Kidney epithelial cell (primary cell): ENCODE measurements around the gene MAD1L1. TPM values are rescaled to one million over a fixed set of nuclear protein-coding genes. Genes with fewer than 3 reads are reported as not detected.

Source experiments
- DNase-seq: peaks from one replicate; pipeline ENCODE4 v3.0.0-alpha.2; 2010; ENCODE audit warnings: low read depth
- H3K27me3 ChIP-seq: 2 replicates; pipeline ENCODE4 v1.6.0; 2011; ENCODE audit warnings: low read length; ENCODE audit not compliant: control insufficient read depth, insufficient read depth
- H3K36me3 ChIP-seq: 2 replicates; pipeline ENCODE4 v1.5.1; 2011; ENCODE audit warnings: low read length; ENCODE audit not compliant: control insufficient read depth, insufficient read depth
- H3K4me3 ChIP-seq: 2 replicates; pipeline ENCODE4 v1.5.1; 2011; ENCODE audit warnings: low read depth, mild to moderate bottlenecking, control low read depth, low read length
- total RNA-seq: library from RNA; depleted of rRNA; stranded (reverse); fragments of >200 nt; gene quantifications from 2 replicates; pipeline ENCODE4 v1.2.3, GENCODE V29; 2015
- TF ChIP-seq, protein P1 (sequence below): IDR thresholded peaks from 2 replicates; pipeline ENCODE4 v1.5.1; 2011; ENCODE audit warnings: mild to moderate bottlenecking, moderate library complexity, low read length, control low read depth, inconsistent platforms; ENCODE audit not compliant: insufficient read depth, poor library complexity, severe bottlenecking

Gene MAD1L1
- total RNA-seq, 1 donor from 2014 or later, result 61.2 TPM

- Histone ChIP-seq H3K4me3 (no peak overlapping the region), H3K36me3 (no peaks in the 10 kb centered on the region), H3K27me3 (no peaks in the 10 kb centered on the region)
- no peak for DNase-seq
- TF ChIP-seq, protein P1, sequence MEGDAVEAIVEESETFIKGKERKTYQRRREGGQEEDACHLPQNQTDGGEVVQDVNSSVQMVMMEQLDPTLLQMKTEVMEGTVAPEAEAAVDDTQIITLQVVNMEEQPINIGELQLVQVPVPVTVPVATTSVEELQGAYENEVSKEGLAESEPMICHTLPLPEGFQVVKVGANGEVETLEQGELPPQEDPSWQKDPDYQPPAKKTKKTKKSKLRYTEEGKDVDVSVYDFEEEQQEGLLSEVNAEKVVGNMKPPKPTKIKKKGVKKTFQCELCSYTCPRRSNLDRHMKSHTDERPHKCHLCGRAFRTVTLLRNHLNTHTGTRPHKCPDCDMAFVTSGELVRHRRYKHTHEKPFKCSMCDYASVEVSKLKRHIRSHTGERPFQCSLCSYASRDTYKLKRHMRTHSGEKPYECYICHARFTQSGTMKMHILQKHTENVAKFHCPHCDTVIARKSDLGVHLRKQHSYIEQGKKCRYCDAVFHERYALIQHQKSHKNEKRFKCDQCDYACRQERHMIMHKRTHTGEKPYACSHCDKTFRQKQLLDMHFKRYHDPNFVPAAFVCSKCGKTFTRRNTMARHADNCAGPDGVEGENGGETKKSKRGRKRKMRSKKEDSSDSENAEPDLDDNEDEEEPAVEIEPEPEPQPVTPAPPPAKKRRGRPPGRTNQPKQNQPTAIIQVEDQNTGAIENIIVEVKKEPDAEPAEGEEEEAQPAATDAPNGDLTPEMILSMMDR, result peak; percentile 91
Observed at GRCh38 chr7:2247141-2247995, 14.6 kb upstream of the MAD1L1 start.

- H3K36me3 ChIP-seq, result no peaks in the 10 kb centered on the region
- DNase-seq, result no peak
- H3K4me3 ChIP-seq, result no peak overlapping the region
- H3K27me3 ChIP-seq, result no peaks in the 10 kb centered on the region
- TF ChIP-seq, protein P1, result no peak
Observed at GRCh38 chr7:2245883-2246675, 13.3 kb upstream of the MAD1L1 start.

GRCh38 chr7:2244404-2244995 is 11.8 kb upstream of the MAD1L1 start:
- Histone ChIP-seq H3K36me3 (no peaks in the 10 kb centered on the region), H3K27me3 (no peaks in the 10 kb centered on the region), H3K4me3 (no peak overlapping the region)
- TF ChIP-seq, protein P1, result no peak
- DNase-seq, result no peak

DNA sequence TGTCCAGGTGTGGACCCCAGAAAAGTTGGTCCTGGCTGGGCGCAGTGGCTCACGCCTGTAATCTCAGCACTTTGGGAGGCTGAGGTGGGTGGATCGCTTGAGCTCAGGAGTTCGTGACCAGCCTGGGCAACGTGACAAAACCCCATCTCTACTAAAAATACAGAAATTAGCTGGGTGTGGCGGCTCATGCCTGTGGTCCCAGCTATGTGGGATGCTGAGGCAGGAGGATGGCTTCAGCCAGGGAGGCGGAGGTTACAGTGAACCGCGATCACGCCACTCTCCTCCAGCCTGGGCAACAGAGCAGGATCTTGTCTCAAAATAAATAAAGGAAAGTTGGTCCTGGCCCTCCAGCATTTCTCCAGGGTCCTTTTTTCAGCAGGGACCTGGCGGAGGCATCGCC is 10.7 kb upstream of the MAD1L1 start:
- H3K4me3 ChIP-seq, result no peak overlapping the region
- no peak for DNase-seq
- H3K27me3 ChIP-seq, result no peaks in the 10 kb centered on the region
- H3K36me3 ChIP-seq, result no peaks in the 10 kb centered on the region
- TF ChIP-seq, protein P1, result no peak

DNA sequence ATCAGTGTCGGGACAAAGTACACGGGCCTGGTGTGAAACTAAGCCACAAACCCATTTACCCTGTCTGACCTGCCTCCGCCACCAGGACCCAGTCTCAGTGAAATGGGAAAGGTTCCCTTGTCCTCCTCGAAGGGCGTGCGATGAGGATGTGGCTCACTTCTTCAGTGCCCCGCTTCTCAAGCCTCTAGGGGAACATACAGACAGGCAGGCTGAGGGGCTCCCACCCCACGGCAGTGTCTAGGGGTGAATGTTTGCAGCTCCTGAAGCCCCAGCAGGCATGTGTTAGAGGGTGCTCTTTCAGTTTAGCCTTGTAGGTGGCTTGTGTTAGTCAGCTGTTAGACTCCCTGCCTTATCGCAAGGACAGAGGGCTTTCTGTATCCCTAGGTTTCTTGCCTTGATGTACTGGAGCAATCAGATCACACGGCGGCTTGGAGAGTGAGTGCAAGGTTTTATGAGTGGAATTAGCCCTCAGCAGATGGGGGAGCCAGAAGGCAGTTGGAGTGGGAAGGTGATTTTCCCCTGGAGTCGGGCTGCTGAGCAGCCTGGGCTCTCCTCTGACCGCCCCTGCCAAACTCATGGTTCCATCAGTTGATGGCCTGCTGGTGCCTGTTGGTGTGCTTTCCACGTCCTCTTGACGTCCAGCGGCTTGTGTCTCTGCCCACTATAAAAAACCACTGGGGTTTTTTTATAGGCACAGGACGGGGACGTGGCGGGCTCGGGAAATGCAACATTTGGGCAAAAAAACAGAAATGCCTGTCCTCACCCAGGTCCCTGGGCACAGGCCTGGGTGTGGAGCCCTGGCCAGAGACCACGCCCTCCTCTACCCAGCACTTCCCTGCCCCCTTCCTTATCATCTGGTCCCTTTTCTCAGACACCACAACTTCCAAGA is 10.0 kb upstream of the MAD1L1 start:
- Histone ChIP-seq H3K4me3 (peak overlapping the region; percentile 74), H3K27me3 (no peaks in the 10 kb centered on the region), H3K36me3 (no peaks in the 10 kb centered on the region)
- DNase-seq, result no peak
- TF ChIP-seq, protein P1, result no peak
